Ectodermal cell (in vitro differentiated cells): ENCODE results near the gene DDX53.

ENCODE experiments used
- H3K27ac ChIP-seq: 2 replicates; pipeline ENCODE4 v1.7.0; 2013; ENCODE audit warnings: mild to moderate bottlenecking, low read depth, low read length; ENCODE audit not compliant: insufficient read depth, poor library complexity, severe bottlenecking
- H3K27me3 ChIP-seq: 2 replicates; pipeline ENCODE4 v1.7.0; 2013; ENCODE audit warnings: mild to moderate bottlenecking, low read length; ENCODE audit not compliant: insufficient read depth, control insufficient read depth, poor library complexity, severe bottlenecking
- H3K36me3 ChIP-seq: one replicate; pipeline ENCODE4 v1.7.0; 2013; ENCODE audit warnings: low read length; ENCODE audit not compliant: control insufficient read depth, insufficient read depth
- H3K4me1 ChIP-seq: one replicate; pipeline ENCODE4 v1.7.0; 2013; ENCODE audit warnings: low read length; ENCODE audit not compliant: control insufficient read depth, insufficient read depth
- H3K4me3 ChIP-seq: 2 replicates; pipeline ENCODE4 v1.7.0; 2013; ENCODE audit warnings: low read depth, low read length, control low read depth; ENCODE audit not compliant: insufficient read depth
- H3K9me3 ChIP-seq: 2 replicates; pipeline ENCODE4 v1.7.0; 2013; ENCODE audit warnings: mild to moderate bottlenecking, low read length, moderate library complexity; ENCODE audit not compliant: control insufficient read depth
- WGBS, 2 experiments: methylation state at CpG; one replicate each; pipeline ENCODE4 v1.1.7; 2013; ENCODE audit warnings: missing lambda C conversion rate in 2 of 2; 5-methylcytosine and 5-hydroxymethylcytosine counted together

DDX53 gene

DNA sequence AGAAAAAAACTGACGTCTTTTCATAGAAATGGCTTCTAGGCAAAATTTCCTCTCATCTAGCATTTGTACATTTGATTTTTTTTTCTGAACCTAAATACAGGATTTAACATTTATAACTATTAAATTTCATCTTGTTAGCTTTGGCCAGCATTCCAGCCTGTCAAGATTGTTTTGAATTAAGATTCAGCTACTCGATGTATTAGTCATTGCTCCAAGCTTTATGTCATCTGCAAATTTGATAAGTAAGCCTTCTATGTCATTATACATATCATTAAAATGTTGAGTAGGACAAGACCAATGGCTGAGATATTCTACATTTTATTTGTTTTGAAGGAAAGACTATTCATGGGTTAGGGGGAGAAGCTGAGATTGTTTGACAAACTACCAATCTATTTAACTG is 46.7 kb downstream of the DDX53 start:
- Histone ChIP-seq H3K9me3 (no peaks in the 10 kb centered on the region), H3K27ac (no peak overlapping the region), H3K4me3 (no peak overlapping the region), H3K27me3 (no peaks in the 10 kb centered on the region), H3K36me3 (no peaks in the 10 kb centered on the region), H3K4me1 (no peaks in the 10 kb centered on the region)
- 90 to 100% methylated on average over 1 of the region's 2 CpGs for WGBS, 2 experiments

DNA sequence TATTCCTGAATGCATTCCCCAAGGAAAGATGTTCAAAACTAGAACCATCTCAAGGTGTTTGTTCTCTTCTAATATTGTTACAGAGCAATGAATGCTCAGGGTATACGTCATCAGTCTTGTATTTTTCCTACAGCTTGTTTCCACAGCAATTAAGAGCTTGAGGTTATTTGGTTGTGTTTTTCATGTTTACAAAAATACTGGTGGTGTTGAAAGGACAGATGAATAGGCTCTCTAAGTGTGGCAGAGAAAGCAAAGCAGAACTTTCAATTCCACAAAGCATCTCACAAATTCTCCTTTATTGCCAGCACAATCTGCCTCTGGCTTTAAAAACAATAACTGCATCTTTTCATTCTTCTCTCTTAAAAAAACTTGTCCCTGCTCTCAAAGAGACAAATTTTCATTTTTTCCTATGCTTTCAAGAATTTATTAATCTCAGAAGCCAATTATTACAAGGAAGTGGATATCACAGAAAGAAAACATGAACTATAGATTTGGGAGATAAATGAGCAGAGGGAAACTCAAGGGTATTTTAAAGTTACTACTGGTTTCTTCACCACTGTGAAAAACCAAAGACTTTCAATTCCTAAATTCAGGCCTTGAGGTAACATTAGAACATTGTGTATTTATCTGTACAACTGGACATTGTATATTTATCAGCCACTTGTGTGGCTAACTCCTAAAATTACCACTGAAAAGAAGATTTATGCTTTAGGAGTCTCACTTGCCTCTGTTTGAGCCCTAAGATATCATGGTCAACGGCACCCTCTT is 49.2 kb downstream of the DDX53 start:
- H3K27me3 ChIP-seq = no peaks in the 10 kb centered on the region
- H3K36me3 ChIP-seq = no peaks in the 10 kb centered on the region
- H3K9me3 ChIP-seq = no peaks in the 10 kb centered on the region
- H3K4me3 ChIP-seq = no peak overlapping the region
- H3K27ac ChIP-seq = no peak overlapping the region
- no peaks in the 10 kb centered on the region for H3K4me1 ChIP-seq
- 100% methylated on average over 1 of the region's 2 CpGs; no CpG with 5 or more reads in 1 of the 2 experiments for WGBS, 2 experiments

DNA sequence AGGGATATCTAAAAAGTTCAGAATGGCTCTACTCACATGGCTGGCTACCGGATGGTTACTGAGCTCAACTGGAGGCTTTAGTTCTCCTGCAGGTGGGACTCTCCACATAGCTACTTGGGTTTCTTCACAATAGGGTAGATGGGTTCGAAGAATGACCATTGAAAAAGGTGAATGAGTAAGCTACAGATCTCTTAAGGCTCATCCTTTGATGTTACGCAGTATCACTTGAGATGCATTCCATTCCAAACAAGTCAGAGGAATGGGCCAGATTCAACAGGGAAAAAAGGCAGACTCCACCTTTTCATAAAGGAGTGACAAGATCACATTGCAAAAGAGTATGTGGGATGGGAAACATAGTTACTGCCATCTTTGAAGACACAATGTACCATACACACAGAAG is 52.6 kb downstream of the DDX53 start:
- no peaks in the 10 kb centered on the region for H3K9me3 ChIP-seq
- H3K27me3 ChIP-seq = no peaks in the 10 kb centered on the region
- 87 to 91% methylated on average over 3 of the region's 3 CpGs for WGBS, 2 experiments
- no peaks in the 10 kb centered on the region for H3K36me3 ChIP-seq
- no peaks in the 10 kb centered on the region for H3K4me1 ChIP-seq
- no peak overlapping the region for H3K27ac ChIP-seq
- H3K4me3 ChIP-seq = no peak overlapping the region
